ENCODE results near the gene JADE2. TPM values are rescaled to one million over a fixed set of nuclear protein-coding genes. Genes with fewer than 3 reads are reported as not detected.

JADE2 gene
- total and polyA plus RNA-seq, 2 of the 8 experiments (the other 6 are each of a cell fraction or from before 2014, with no cell fraction given) = 19.2 to 55.8 TPM

DNA sequence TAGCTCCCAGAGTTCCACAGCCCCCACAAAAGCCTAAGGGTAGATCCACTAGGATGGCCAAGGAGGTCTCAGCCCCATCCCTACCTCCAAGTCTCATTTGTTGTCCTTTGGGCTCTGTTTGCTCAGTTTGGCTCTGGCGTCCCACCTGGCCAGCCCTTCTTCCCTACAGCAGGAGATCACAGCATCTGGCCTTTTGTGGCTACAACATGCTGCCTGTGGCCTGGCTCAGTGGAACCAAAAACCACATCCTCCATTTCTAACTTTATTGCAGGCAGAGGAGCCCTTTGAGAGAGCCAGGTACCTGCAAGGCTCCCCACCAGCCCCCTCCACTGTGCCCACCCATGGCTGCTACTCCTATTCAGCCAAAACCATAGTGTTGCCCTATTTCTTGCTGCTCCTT, 11.4 kb downstream of the JADE2 start (continued):
- TF ChIP-seq, protein P1, sequence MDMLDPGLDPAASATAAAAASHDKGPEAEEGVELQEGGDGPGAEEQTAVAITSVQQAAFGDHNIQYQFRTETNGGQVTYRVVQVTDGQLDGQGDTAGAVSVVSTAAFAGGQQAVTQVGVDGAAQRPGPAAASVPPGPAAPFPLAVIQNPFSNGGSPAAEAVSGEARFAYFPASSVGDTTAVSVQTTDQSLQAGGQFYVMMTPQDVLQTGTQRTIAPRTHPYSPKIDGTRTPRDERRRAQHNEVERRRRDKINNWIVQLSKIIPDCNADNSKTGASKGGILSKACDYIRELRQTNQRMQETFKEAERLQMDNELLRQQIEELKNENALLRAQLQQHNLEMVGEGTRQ (IDR thresholded peaks at IDR 0.05; ENCODE audit: low read length) = no peak
- TF ChIP-seq TEAD4 (IDR thresholded peaks at IDR 0.05; ENCODE audit: low read depth, low read length) (no peak), HDAC2 (IDR thresholded peaks at IDR 0.05; ENCODE audit: borderline replicate concordance in 1 of 2, low read depth in 2 of 2, low read length in 2 of 2) (no peak)

Data from H1 (cell line).